CD4-positive, alpha-beta T cell treated with Interleukin-10 for 1 hour (primary cell): ENCODE data around the gene CST9L.

Experiments
- DNase-seq: peaks from one replicate; pipeline ENCODE4 v3.0.0-alpha.2; 2020

The CST9L gene

GRCh38 chr20:23542801-23543200 is 25.5 kb downstream of the CST9L start:
- DNase-seq = no peak

GRCh38 chr20:23541776-23542175 is 26.5 kb downstream of the CST9L start:
- no peak for DNase-seq

- no peak for DNase-seq
These were observed 27.0 kb downstream of the CST9L start for GRCh38 chr20:23541330-23541729.

GRCh38 chr20:23540624-23541023 is 27.7 kb downstream of the CST9L start:
- no peak for DNase-seq

GRCh38 chr20:23537030-23537429 is 31.3 kb downstream of the CST9L start:
- DNase-seq = no peak

GRCh38 chr20:23536328-23536974 is 31.8 kb downstream of the CST9L start:
- no peak for DNase-seq

GRCh38 chr20:23534801-23535593 is 33.3 kb downstream of the CST9L start:
- DNase-seq = no peak

- DNase-seq = no peak
These were observed 35.1 kb downstream of the CST9L start for GRCh38 chr20:23533161-23533560.

GRCh38 chr20:23532533-23532932 is 35.8 kb downstream of the CST9L start:
- no peak for DNase-seq

- no peak for DNase-seq
These were observed 37.2 kb downstream of the CST9L start for GRCh38 chr20:23530937-23531567.

GRCh38 chr20:23528867-23529431 is 39.3 kb downstream of the CST9L start:
- DNase-seq = no peak

- DNase-seq = no peak
These were observed 41.4 kb downstream of the CST9L start for GRCh38 chr20:23526850-23527249.

- no peak for DNase-seq
These were observed 44.1 kb downstream of the CST9L start for GRCh38 chr20:23524146-23524545.

GRCh38 chr20:23520185-23520584 is 48.1 kb downstream of the CST9L start:
- DNase-seq = no peak

- no peak for DNase-seq
These were observed 48.7 kb downstream of the CST9L start for GRCh38 chr20:23519556-23519955.

GRCh38 chr20:23517719-23518118 is 50.6 kb downstream of the CST9L start:
- no peak for DNase-seq

GRCh38 chr20:23515250-23515939 is 52.9 kb downstream of the CST9L start:
- no peak for DNase-seq

- DNase-seq = no peak
These were observed 53.4 kb downstream of the CST9L start for GRCh38 chr20:23514848-23515247.
